ENCODE results near the gene C13orf46.
A peak's percentile ranks its signal among the peaks of the same experiment; 100 is the strongest.

Gene C13orf46

DNA sequence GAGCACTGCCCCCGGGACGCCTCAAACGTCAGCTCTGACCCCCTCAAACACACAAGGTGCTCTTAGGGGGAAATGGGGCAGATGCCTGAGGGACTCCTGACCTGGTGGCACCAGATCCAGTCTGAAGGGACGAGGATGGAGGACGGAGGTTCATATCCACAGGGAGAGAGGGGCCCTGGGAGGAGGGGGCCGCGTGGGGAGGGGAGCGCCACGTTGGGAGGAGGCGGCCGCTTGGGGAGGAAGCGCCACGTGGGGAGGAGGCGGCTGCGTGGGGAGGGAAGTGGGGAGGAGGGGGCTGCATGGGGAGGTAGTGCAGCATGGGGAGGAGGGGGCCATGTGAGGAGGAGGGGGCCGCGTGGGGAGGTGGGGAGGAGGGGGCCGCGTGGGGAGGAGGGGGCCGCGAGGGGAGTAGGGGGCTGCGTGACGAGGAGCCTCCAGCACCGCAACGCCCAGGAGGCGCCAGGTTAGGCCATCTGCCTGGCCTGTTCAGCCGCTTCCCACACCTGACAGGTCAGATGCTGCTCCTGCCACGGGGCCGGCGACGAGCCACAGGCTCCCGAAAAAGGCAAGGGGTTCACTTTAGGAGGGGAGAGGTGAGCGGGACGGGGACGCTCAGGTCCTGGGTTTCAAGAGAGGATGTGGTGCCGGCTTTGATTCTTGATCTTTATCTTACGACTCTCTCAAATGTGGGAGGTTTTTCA, 36.7 kb upstream of the C13orf46 start:
- H3K27me3 ChIP-seq, result no peaks in the 10 kb centered on the region
- DNase-seq, result no peak
- H3K4me1 ChIP-seq, result no peaks in the 10 kb centered on the region
- no peak overlapping the region for H3K4me3 ChIP-seq (ENCODE audit: low read depth, low read length)
- H3K36me3 ChIP-seq, result peaks cover 27% of the 10 kb centered on the region
- no peaks in the 10 kb centered on the region for H3K9me3 ChIP-seq
- TF ChIP-seq, protein P1, sequence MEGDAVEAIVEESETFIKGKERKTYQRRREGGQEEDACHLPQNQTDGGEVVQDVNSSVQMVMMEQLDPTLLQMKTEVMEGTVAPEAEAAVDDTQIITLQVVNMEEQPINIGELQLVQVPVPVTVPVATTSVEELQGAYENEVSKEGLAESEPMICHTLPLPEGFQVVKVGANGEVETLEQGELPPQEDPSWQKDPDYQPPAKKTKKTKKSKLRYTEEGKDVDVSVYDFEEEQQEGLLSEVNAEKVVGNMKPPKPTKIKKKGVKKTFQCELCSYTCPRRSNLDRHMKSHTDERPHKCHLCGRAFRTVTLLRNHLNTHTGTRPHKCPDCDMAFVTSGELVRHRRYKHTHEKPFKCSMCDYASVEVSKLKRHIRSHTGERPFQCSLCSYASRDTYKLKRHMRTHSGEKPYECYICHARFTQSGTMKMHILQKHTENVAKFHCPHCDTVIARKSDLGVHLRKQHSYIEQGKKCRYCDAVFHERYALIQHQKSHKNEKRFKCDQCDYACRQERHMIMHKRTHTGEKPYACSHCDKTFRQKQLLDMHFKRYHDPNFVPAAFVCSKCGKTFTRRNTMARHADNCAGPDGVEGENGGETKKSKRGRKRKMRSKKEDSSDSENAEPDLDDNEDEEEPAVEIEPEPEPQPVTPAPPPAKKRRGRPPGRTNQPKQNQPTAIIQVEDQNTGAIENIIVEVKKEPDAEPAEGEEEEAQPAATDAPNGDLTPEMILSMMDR (IDR thresholded peaks at IDR 0.05; ENCODE audit: low read depth, low read length), result no peak

DNA sequence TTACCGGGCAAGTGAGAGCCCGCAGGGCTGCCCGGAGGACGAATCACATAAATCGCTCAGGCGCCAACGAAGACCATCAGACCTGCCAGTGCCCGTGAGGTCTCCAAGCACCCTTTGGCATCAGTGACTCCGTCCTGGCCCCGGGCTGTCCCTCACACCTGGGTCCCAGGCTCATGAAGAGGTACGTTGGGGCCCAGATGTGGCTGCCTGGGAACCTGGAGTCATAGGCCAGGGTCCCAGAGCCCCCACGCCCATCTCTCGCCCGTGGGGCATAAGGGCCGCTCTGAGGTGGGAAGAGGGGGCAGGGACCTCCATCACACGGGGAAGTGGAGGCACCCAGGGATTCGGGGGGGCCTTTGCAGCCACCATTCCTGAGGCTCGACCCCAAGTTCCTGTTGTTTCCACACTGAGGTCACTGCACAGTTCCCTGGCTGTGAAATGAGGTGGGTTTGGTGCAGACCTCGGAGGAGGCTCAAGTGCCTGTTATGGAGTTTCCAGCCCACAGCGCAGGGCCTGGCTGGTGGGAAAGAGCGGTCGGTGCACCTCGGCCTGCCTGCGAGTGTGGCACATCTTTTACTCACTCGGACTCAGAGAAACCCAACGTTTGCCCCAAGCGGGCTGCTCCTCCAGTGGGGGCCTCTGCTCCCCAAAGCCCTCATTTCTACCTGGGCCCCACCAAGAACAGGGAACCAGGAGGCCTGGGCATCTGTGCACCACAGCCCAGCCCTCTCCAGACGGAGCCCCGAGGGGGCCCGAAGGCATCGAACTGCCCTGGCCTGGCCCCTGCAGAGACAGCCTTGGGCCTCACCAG, 35.9 kb upstream of the C13orf46 start:
- Histone ChIP-seq H3K4me3 (ENCODE audit: low read depth, low read length) (no peak overlapping the region), H3K9me3 (no peaks in the 10 kb centered on the region), H3K4me1 (no peaks in the 10 kb centered on the region), H3K36me3 (peaks cover 20% of the 10 kb centered on the region), H3K27me3 (no peaks in the 10 kb centered on the region)
- TF ChIP-seq, protein P1 (IDR thresholded peaks at IDR 0.05; ENCODE audit: low read depth, low read length), result no peak
- no peak for DNase-seq

DNA sequence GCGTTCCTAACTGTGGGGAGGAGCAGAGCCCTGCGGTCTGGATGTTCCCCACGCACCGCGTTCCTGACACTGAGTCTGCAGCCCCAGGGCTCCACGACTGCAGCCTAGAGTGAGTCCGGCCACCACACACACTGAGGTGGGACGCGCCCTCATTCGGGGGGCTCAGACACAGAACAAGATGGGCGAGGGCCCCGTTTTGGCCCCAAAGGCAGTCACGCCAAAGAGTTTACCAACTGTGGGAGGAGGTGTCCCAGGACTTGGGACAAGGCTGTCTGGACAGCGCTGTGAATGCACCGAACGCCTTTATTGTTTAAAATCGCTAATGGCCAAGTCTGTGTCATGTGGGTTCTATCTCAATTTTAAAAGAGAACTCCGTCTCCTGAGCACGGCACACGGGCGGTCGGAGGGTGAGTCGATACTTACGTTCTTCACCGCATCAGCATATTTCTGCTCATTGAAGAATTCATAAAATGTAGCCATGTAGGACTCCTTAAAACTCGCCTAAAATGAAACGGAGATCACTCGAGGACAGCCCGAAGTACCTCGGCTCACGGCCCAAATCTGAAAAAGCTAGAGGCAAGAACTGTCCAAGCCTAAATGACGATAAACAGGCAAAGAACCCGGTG, 35.2 kb upstream of the C13orf46 start:
- Histone ChIP-seq H3K36me3 (peaks cover 19% of the 10 kb centered on the region), H3K4me1 (no peaks in the 10 kb centered on the region), H3K4me3 (ENCODE audit: low read depth, low read length) (no peak overlapping the region), H3K9me3 (no peaks in the 10 kb centered on the region), H3K27me3 (no peaks in the 10 kb centered on the region)
- DNase-seq, result no peak
- TF ChIP-seq, protein P1 (IDR thresholded peaks at IDR 0.05; ENCODE audit: low read depth, low read length), result no peak

DNA sequence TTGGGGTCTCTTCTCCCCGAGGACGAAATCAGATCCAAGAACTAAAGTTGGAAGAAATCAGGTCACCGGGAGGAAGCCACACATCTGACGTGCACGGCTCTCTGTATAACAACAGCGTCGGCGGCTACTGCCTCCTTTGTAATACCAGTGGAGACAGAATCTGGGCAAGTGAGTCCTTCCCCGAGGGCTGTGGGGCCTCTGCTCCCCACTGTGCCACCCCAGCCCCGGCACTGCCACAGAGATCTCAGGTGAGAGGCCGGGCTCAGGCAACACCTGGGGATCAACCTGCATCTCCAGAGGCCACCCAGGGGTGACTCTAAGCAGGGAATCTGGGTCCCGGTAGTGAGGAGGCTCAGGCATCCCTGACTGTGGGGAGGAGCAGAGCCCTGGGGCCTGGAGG, 33.7 kb upstream of the C13orf46 start:
- Histone ChIP-seq H3K4me1 (no peaks in the 10 kb centered on the region), H3K36me3 (peaks cover 22% of the 10 kb centered on the region), H3K9me3 (no peaks in the 10 kb centered on the region), H3K4me3 (ENCODE audit: low read depth, low read length) (no peak overlapping the region), H3K27me3 (no peaks in the 10 kb centered on the region)
- TF ChIP-seq, protein P1 (IDR thresholded peaks at IDR 0.05; ENCODE audit: low read depth, low read length), result no peak
- DNase-seq, result no peak

DNA sequence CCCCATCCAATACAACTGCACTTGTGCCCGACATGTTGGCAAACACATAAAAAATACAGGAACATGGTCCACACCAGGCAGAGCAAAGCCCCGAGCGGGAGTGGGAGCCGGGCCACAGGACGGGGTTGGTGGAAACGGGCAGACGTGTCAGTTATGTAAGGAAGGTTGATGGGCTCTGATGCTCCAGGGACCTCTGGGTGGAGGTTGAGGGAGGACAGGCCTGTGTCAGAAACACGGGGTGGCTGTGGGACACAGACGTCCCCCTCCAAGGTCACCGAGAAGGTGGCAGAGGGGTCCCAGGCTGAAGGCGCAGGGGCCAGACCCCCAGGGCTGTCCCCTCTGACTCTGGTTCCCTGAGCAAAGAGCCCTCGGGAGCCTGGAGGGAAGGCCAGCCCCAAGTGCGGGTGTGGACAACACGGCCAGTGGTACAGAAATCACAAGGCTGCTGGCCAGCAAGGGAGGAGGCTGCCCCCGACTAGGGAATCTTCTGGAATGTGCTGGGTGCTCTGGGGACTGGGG, 31.4 kb upstream of the C13orf46 start:
- Histone ChIP-seq H3K27me3 (no peaks in the 10 kb centered on the region), H3K4me3 (ENCODE audit: low read depth, low read length) (no peak overlapping the region), H3K4me1 (no peaks in the 10 kb centered on the region), H3K36me3 (peaks cover 17% of the 10 kb centered on the region), H3K9me3 (no peaks in the 10 kb centered on the region)
- DNase-seq, result peak; percentile 2
- TF ChIP-seq, protein P1 (IDR thresholded peaks at IDR 0.05; ENCODE audit: low read depth, low read length), result no peak
